ENCODE data around the gene LMX1B. TPM values are rescaled to one million over a fixed set of nuclear protein-coding genes. Genes with fewer than 3 reads are reported as not detected.

Gene LMX1B
- total RNA-seq, 1 experiment from 2014 or later: 11.3 TPM

DNA sequence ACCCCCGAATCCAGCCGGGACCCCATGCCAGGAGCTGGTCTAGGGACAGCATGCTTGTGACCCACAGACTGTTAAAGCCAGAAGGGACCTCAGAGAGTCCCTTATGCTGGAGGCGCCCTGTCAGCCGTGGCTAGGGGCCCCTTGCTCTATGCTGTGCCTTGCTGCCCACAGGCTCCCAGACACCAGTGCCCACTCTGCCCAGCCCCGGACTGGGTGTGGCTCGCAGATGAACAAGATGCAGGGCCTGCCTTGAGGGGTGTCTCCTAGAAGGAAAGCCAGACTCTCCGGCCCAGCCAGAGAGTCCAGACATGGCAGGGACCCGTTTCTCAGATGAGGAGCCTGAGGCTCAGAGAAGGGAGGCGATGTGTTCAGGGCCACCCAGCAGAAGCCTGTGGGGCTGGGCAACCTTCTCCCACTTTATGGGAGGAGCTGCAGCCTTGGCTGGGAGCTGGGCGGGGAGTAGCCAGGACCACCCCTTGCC, 85.7 kb downstream of the LMX1B start:
- ChIA-PET RAD21 (ENCODE audit: low non-redundant PET in 1 of 2, low total read pairs in 2 of 2, uncharacterized antibody in 2 of 2, unreplicated experiment in 2 of 2) (no interaction called here), POLR2A (no interaction called here), CTCF (interaction anchor here (5.9 kb wide), 1 partner anchor 10 kb away, joined by 47 read pairs; no protein-coding TSS in a partner anchor)
- Histone ChIP-seq H3K9ac (ENCODE audit: low read length) (no peak overlapping the region), H2AFZ (ENCODE audit: low read depth, low read length, poor library complexity, severe bottlenecking) (no peak overlapping the region), H3K79me2 (ENCODE audit: insufficient read depth, low read length) (no peaks in the 10 kb centered on the region), H3K4me3 (replicated peaks in 1 of 2; ENCODE audit: low read depth in 1 of 2, low read length in 2 of 2) (no peak overlapping the region), H3K4me2 (ENCODE audit: low read length) (no peak overlapping the region), H3K9me3 (ENCODE audit: control insufficient read depth in 1 of 2, insufficient read depth in 1 of 2, low read depth in 1 of 2, low read length in 2 of 2) (no peaks in the 10 kb centered on the region), H4K20me1 (ENCODE audit: insufficient read depth) (no peaks in the 10 kb centered on the region), H3K27me3 (ENCODE audit: insufficient read depth, low read length) (no peaks in the 10 kb centered on the region), H3K9me2 (ENCODE audit: insufficient read depth) (no peaks in the 10 kb centered on the region), H3K36me3 (ENCODE audit: control insufficient read depth in 1 of 2, insufficient read depth in 2 of 2, low read length in 2 of 2) (no peaks in the 10 kb centered on the region), H3K27ac (ENCODE audit: low read depth, low read length) (no peak overlapping the region), H3K4me1 (ENCODE audit: control insufficient read depth in 1 of 2, insufficient read depth in 2 of 2, low read length in 2 of 2) (peaks cover 6 to 12% of the 10 kb centered on the region in 2 experiments)
- DNase-seq (ENCODE audit: low read depth, low spot score): no peak
- TF ChIP-seq MAX (IDR thresholded peaks at IDR 0.05) (no peak), ELF1 (IDR thresholded peaks at IDR 0.05; ENCODE audit: borderline replicate concordance, low read depth) (no peak), YY1 (IDR thresholded peaks at IDR 0.05; ENCODE audit: extremely low read depth, insufficient replicate concordance, low read depth, low read length) (no peak), SIN3A (IDR thresholded peaks at IDR 0.05; ENCODE audit: low read depth) (no peak), SP1 (IDR thresholded peaks at IDR 0.05; ENCODE audit: low read depth) (no peak), EZH2phosphoT487 (IDR thresholded peaks at IDR 0.05; ENCODE audit: borderline replicate concordance) (no peak), RAD21 (IDR thresholded peaks at IDR 0.05; ENCODE audit: low read depth) (no peak), POLR2AphosphoS5 (IDR thresholded peaks at IDR 0.05; ENCODE audit: low read depth, low read length) (no peak), FOSL1 (IDR thresholded peaks at IDR 0.05; ENCODE audit: low read depth) (no peak), REST (IDR thresholded peaks at IDR 0.05; ENCODE audit: low read depth) (no peak), CBX3 (IDR thresholded peaks at IDR 0.05; ENCODE audit: low read depth) (no peak), TCF7L2 (IDR thresholded peaks at IDR 0.05; ENCODE audit: borderline replicate concordance, extremely low read depth, insufficient read depth, insufficient read length) (no peak), JUND (IDR thresholded peaks at IDR 0.05) (no peak), POLR2A (IDR thresholded peaks at IDR 0.05; ENCODE audit: borderline replicate concordance, extremely low read depth, insufficient read depth, insufficient read length) (no peak)
- TF ChIP-seq, protein P1, sequence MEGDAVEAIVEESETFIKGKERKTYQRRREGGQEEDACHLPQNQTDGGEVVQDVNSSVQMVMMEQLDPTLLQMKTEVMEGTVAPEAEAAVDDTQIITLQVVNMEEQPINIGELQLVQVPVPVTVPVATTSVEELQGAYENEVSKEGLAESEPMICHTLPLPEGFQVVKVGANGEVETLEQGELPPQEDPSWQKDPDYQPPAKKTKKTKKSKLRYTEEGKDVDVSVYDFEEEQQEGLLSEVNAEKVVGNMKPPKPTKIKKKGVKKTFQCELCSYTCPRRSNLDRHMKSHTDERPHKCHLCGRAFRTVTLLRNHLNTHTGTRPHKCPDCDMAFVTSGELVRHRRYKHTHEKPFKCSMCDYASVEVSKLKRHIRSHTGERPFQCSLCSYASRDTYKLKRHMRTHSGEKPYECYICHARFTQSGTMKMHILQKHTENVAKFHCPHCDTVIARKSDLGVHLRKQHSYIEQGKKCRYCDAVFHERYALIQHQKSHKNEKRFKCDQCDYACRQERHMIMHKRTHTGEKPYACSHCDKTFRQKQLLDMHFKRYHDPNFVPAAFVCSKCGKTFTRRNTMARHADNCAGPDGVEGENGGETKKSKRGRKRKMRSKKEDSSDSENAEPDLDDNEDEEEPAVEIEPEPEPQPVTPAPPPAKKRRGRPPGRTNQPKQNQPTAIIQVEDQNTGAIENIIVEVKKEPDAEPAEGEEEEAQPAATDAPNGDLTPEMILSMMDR (IDR thresholded peaks at IDR 0.05 in 2 of 3, conservative IDR thresholded peaks at IDR 0.05 in 1 of 3; ENCODE audit: borderline replicate concordance in 1 of 3, insufficient read depth in 1 of 3, low read depth in 2 of 3, low read length in 2 of 3): no peak
- TF ChIP-seq, protein P2, sequence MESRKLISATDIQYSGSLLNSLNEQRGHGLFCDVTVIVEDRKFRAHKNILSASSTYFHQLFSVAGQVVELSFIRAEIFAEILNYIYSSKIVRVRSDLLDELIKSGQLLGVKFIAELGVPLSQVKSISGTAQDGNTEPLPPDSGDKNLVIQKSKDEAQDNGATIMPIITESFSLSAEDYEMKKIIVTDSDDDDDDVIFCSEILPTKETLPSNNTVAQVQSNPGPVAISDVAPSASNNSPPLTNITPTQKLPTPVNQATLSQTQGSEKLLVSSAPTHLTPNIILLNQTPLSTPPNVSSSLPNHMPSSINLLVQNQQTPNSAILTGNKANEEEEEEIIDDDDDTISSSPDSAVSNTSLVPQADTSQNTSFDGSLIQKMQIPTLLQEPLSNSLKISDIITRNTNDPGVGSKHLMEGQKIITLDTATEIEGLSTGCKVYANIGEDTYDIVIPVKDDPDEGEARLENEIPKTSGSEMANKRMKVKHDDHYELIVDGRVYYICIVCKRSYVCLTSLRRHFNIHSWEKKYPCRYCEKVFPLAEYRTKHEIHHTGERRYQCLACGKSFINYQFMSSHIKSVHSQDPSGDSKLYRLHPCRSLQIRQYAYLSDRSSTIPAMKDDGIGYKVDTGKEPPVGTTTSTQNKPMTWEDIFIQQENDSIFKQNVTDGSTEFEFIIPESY (IDR thresholded peaks at IDR 0.05; ENCODE audit: extremely low read depth, insufficient replicate concordance, low read length): no peak
- no TSS peak for BruUV-seq (replicated peaks)
- no peak for ATAC-seq
- intact Hi-C loops (cut with micrococcal nuclease): no loop called here

Measured in HCT116 (cell line).